GM12878 (cell line): ENCODE measurements around the gene RGS2. TPM values are rescaled to one million over a fixed set of nuclear protein-coding genes. Genes with fewer than 3 reads are reported as not detected.

Experiments
- CUX1 ChIP-seq: IDR thresholded peaks from 2 replicates; pipeline ENCODE4 v1.6.1; 2012; ENCODE audit warnings: improper control_type of control experiment, low read depth, low read length; ENCODE audit not compliant: insufficient replicate concordance
- ETV6 ChIP-seq, 2 experiments: fragments of 450-650 bp in 1 of 2; IDR thresholded peaks in 1 of 2; conservative IDR thresholded peaks in 1 of 2; 2 replicates each; pipeline ENCODE4 v1.6.1; 2014; ENCODE audit warnings: antibody characterized with exemption in 1 of 2, borderline replicate concordance in 1 of 2, low read depth in 1 of 2, mild to moderate bottlenecking in 1 of 2, moderate library complexity in 1 of 2
- HCFC1 ChIP-seq: fragments of 150-350 bp; IDR thresholded peaks from 2 replicates; pipeline ENCODE4 v1.6.1; 2014; ENCODE audit warnings: low read length
- IRF3 ChIP-seq: fragments of 450-650 bp; IDR thresholded peaks from 2 replicates; pipeline ENCODE4 v1.6.1; 2014; ENCODE audit warnings: mild to moderate bottlenecking
- IRF4 ChIP-seq: IDR thresholded peaks from 2 replicates; pipeline ENCODE4 v1.6.1; 2011; ENCODE audit warnings: low read depth, low read length
- STAT1 ChIP-seq: fragments of 450-650 bp; conservative IDR thresholded peaks from 2 replicates; pipeline ENCODE4 v1.6.1; 2014; ENCODE audit warnings: antibody characterized with exemption, mild to moderate bottlenecking
- STAT3 ChIP-seq: IDR thresholded peaks from 2 replicates; pipeline ENCODE4 v1.6.1; 2011; ENCODE audit warnings: low read depth, low read length, improper control_type of control experiment
- ZNF592 ChIP-seq: fragments of 450-650 bp; IDR thresholded peaks from 2 replicates; pipeline ENCODE4 v1.6.1; 2017; ENCODE audit warnings: mild to moderate bottlenecking, moderate library complexity
- polyA plus RNA-seq, 11 experiments: library from polyadenylated mRNA; depleted of rRNA in 4 of 11; unstranded in 6 of 11; stranded (reverse) in 5 of 11; fragments of >200 nt; fragmentation: Nextera tagmentation in 4 of 11; fragmentation: Illumina TruSeq in 1 of 11; extraction: Ambion mirVana in 4 of 11; extraction: Trizol in 1 of 11; gene quantifications; 1 replicate in 1 of 11; 2 replicates in 10 of 11; pipeline versions ENCODE4 v1.2.1 to v1.2.3, GENCODE V29; 2011 to 2016; ENCODE audit warnings: inconsistent platforms in 2 of 11, missing spikeins in 2 of 11, low read depth in 1 of 11
- total RNA-seq, 4 experiments: library from RNA; depleted of rRNA in 3 of 4; stranded (reverse); fragments of >200 nt in 3 of 4; fragmentation: Illumina TruSeq in 1 of 4; extraction: Trizol in 1 of 4; gene quantifications; 2 replicates each; pipeline versions ENCODE4 v1.2.1 to v1.2.3, GENCODE V29; 2013 to 2021

The RGS2 gene
- total and polyA plus RNA-seq, 10 of the 15 experiments (the other 5 are each of a cell fraction or from before 2014, with no cell fraction given): 0.27 to 2.3 (median 0.98) TPM

GRCh38 chr1:192793983-192794767 is 14.7 kb upstream of the RGS2 start (continued):
- TF ChIP-seq CUX1 (no peak), IRF3 (no peak), STAT3 (no peak), STAT1 (no peak), ETV6 (conservative IDR thresholded peaks at IDR 0.05 in 1 of 2, IDR thresholded peaks at IDR 0.05 in 1 of 2; ENCODE audit: borderline replicate concordance in 1 of 2, low read depth in 1 of 2) (no peak), ZNF592 (no peak), IRF4 (no peak), HCFC1 (no peak)
